NCI-H1436 (cell line): ENCODE data around the gene PNCK.
"Not testable (repeated sequence)": the region's sequence is repeated elsewhere in the genome, so short reads cannot be mapped to it uniquely, and the experiment has no call there.

Experiments
- DNase-seq: peaks from one replicate; lab custom pipeline; 2025; lab: John Stamatoyannopoulos, UW

Gene PNCK

GRCh38 chrX:153673428-153674218 is at the start of gene PNCK:
Gene PNCK, minus strand, starts transcription at chrX:153673813. Its CDS starts 737 bp downstream, at chrX:153673076.
- DNase-seq = no peak

- DNase-seq = no peak
Observed at GRCh38 chrX:153722704-153723350, 49.2 kb upstream of the PNCK start.

DNA sequence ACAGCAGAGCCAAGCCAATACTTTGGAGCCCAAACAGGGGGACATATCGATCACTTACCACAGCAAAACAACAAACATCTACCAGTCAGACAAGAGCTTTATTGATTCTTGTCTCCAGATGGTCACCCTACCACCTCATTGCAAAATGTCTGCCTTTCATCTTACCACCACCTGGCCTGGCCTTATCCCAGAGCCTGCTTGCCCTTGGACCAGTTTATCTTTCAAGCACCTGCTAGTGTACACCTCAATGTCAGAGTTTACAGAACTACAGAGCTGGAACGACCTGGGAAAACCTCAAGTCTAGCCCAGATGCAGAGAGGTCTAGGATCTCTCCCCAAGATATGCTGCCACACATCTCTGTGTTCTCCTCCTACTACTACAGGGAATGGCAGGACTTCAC is 46.1 kb upstream of the PNCK start:
- no peak for DNase-seq

- DNase-seq = no peak
Observed at GRCh38 chrX:153719238-153719637, 45.6 kb upstream of the PNCK start.

- DNase-seq = no peak
Observed at GRCh38 chrX:153717445-153717844, 43.8 kb upstream of the PNCK start.

GRCh38 chrX:153714256-153714655 is 40.6 kb upstream of the PNCK start:
- no peak for DNase-seq

GRCh38 chrX:153709726-153710674 is 36.4 kb upstream of the PNCK start:
- no peak for DNase-seq

- peak; percentile 29 for DNase-seq
Observed at GRCh38 chrX:153708415-153708814, 34.8 kb upstream of the PNCK start.

- no peak for DNase-seq
Observed at GRCh38 chrX:153707406-153707805, 33.8 kb upstream of the PNCK start.

GRCh38 chrX:153706799-153707198 is 33.2 kb upstream of the PNCK start:
- DNase-seq = no peak

GRCh38 chrX:153705403-153706060 is 31.9 kb upstream of the PNCK start:
- not testable (repeated sequence) for DNase-seq

- DNase-seq = not testable (repeated sequence)
Observed at GRCh38 chrX:153704631-153705402, 31.2 kb upstream of the PNCK start.

DNA sequence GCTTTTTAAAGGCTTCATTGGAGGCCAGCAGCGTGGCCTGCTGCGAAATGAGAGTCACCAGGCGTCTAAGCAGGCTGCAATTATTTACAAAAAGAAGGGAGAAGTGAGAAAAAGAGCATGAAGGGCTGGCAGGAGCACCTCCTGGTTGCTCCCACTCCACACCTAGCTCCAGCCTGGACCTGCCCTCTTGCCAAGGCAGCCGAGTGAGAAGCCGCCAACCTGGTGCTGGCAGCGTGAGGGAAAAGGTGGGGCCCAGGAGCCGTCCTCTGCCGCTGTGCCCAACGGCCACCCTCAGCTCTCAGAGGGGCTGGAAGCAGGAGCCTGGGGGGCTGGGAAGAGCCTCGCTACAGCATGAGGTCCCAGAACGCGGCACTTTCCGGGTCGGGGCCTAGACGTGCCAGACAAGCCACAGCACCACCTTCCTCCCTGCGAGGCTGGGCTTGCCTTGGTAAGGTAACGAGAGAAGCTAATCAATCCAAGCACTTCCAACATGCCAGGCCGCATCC is 30.5 kb upstream of the PNCK start:
- DNase-seq = no peak

GRCh38 chrX:153703036-153703370 is 29.4 kb upstream of the PNCK start:
- no peak for DNase-seq

- DNase-seq = no peak
Observed at GRCh38 chrX:153702336-153703035, 28.9 kb upstream of the PNCK start.

- DNase-seq = no peak
Observed at GRCh38 chrX:153701706-153702105, 28.1 kb upstream of the PNCK start.

GRCh38 chrX:153700967-153701366 is 27.4 kb upstream of the PNCK start:
- DNase-seq = no peak

GRCh38 chrX:153700376-153700945 is 26.8 kb upstream of the PNCK start:
- DNase-seq = no peak

GRCh38 chrX:153699784-153700371 is 26.3 kb upstream of the PNCK start:
- not testable (repeated sequence) for DNase-seq
